KBM-7 (cell line): ENCODE measurements around the gene RIN3.

Source experiments
- DNase-seq: peaks from one replicate; pipeline ENCODE4 v3.0.0-alpha.2; 2015
- in situ Hi-C: fragments of 300-500 bp; cut with MboI; formaldehyde crosslinking; loops from 2 replicates; pipeline ENCODE4 v1.14.3; 2020; ENCODE audit warnings: low sequenced_read_pairs, low pct_unique_long_range_greater_than_20kb, mixed read lengths

The RIN3 gene

GRCh38 chr14:92546347-92547053, 32.9 kb downstream of the RIN3 start:
- DNase-seq, result no peak
- in situ Hi-C loops, result no loop called here

- in situ Hi-C loops, result no loop called here
- DNase-seq, result no peak
Observed at GRCh38 chr14:92549105-92549858, 35.7 kb downstream of the RIN3 start.

- in situ Hi-C loops, result no loop called here
- peak; percentile 80 for DNase-seq
Observed at GRCh38 chr14:92549859-92550230, 36.3 kb downstream of the RIN3 start.

- in situ Hi-C loops, result no loop called here
- no peak for DNase-seq
Observed at GRCh38 chr14:92551044-92551841, 37.7 kb downstream of the RIN3 start.

- DNase-seq, result no peak
- in situ Hi-C loops, result no loop called here
Observed at GRCh38 chr14:92552066-92552465, 38.5 kb downstream of the RIN3 start.

- in situ Hi-C loops, result no loop called here
- no peak for DNase-seq
Observed at GRCh38 chr14:92553438-92553837, 39.9 kb downstream of the RIN3 start.

GRCh38 chr14:92555465-92556111, 42.0 kb downstream of the RIN3 start:
- DNase-seq, result no peak
- in situ Hi-C loops, result no loop called here

GRCh38 chr14:92556255-92556741, 42.7 kb downstream of the RIN3 start:
- DNase-seq, result no peak
- in situ Hi-C loops, result no loop called here

- in situ Hi-C loops, result no loop called here
- DNase-seq, result no peak
Observed at GRCh38 chr14:92556863-92557543, 43.4 kb downstream of the RIN3 start.

GRCh38 chr14:92557544-92557912, 43.9 kb downstream of the RIN3 start:
- in situ Hi-C loops, result no loop called here
- DNase-seq, result no peak

GRCh38 chr14:92558319-92558718, 44.7 kb downstream of the RIN3 start:
- no peak for DNase-seq
- in situ Hi-C loops, result no loop called here

GRCh38 chr14:92559486-92559885, 45.9 kb downstream of the RIN3 start:
- DNase-seq, result no peak
- in situ Hi-C loops, result no loop called here

- in situ Hi-C loops, result no loop called here
- DNase-seq, result no peak
Observed at GRCh38 chr14:92560106-92560865, 46.7 kb downstream of the RIN3 start.

GRCh38 chr14:92561906-92562479, 48.4 kb downstream of the RIN3 start:
- no peak for DNase-seq
- in situ Hi-C loops, result no loop called here

GRCh38 chr14:92563359-92563758, 49.8 kb downstream of the RIN3 start:
- peak; percentile 48 for DNase-seq
- in situ Hi-C loops, result no loop called here

- no peak for DNase-seq
- in situ Hi-C loops, result no loop called here
Observed at GRCh38 chr14:92563765-92564285, 50.2 kb downstream of the RIN3 start.

- no peak for DNase-seq
- in situ Hi-C loops, result no loop called here
Observed at GRCh38 chr14:92564344-92565039, 50.9 kb downstream of the RIN3 start.
